PC-9 (cell line): ENCODE results near the gene AMPD2.

Experiments used
- EZH2 ChIP-seq: fragments of 200-600 bp; sonication (generic); IDR thresholded peaks from 2 replicates; pipeline ENCODE4 v1.8.0; 2017; ENCODE audit warnings: antibody characterized with exemption, low read depth
- TF ChIP-seq, protein P1 (sequence below): fragments of 200-600 bp; sonication (generic); conservative IDR thresholded peaks from 2 replicates; pipeline ENCODE4 v1.6.1; 2017; ENCODE audit warnings: mixed run types, antibody characterized with exemption, mild to moderate bottlenecking, moderate library complexity

DNA sequence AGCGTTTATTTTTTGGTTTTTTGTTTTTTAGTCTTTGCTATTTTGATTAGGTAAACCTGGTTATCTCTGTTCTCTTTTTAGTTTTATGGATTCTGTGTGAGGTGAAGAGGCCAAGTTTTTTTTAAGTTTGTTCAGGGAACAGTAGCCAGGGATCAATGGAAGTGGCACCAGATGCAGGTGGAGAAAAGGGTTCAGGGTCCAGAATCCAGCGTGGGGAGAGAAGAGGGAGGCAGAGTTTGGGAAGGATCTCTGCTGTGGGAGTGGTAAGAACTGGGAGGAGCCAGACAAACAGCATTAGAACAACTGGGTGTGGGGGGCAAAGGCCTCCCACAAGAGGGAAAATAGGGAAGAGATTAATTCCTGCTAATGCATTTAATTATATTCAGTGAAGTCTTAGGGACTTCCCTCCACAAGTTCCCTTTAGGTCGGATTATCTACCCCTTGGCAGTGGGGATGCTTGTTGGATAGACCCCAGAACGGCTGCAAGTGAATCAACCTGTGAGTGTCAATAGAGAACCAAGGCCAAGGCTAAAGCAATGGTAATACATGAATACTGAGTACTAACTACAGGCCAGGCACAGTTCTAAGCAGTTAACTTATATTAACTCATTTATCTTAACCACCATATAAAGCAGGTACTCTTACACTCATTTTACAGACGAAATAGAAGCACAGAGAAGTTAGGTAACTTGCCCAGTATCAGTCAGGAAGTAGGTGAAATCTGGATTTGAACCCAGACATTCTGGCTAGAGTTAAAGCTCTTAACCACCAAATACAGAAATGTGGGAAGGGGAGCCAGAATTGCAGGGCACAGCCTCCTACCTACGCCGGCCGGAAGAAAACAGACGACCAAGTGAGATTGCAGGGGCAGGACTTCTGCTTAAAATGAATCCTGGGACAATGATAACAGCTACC lies 719 bp upstream of the AMPD2 start:
- TF ChIP-seq, protein P1, sequence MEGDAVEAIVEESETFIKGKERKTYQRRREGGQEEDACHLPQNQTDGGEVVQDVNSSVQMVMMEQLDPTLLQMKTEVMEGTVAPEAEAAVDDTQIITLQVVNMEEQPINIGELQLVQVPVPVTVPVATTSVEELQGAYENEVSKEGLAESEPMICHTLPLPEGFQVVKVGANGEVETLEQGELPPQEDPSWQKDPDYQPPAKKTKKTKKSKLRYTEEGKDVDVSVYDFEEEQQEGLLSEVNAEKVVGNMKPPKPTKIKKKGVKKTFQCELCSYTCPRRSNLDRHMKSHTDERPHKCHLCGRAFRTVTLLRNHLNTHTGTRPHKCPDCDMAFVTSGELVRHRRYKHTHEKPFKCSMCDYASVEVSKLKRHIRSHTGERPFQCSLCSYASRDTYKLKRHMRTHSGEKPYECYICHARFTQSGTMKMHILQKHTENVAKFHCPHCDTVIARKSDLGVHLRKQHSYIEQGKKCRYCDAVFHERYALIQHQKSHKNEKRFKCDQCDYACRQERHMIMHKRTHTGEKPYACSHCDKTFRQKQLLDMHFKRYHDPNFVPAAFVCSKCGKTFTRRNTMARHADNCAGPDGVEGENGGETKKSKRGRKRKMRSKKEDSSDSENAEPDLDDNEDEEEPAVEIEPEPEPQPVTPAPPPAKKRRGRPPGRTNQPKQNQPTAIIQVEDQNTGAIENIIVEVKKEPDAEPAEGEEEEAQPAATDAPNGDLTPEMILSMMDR = no peak
- TF ChIP-seq EZH2 = no peak
